DOHH2 (cell line): ENCODE results near the gene DBR1.

ENCODE experiments used
- H3F3A ChIP-seq: fragments of 200-600 bp; sonication (generic), shearing (Covaris generic); 2 replicates; pipeline ENCODE4 v1.6.0; 2016; ENCODE audit warnings: antibody characterized with exemption, mild to moderate bottlenecking; ENCODE audit not compliant: control insufficient read depth, insufficient read depth
- H3K27ac ChIP-seq: fragments of 200-600 bp; sonication (generic); 2 replicates; pipeline ENCODE4 v1.5.1; 2014; ENCODE audit warnings: low read depth, mild to moderate bottlenecking, low read length, moderate library complexity
- H3K27me3 ChIP-seq: fragments of 200-600 bp; sonication (generic); 2 replicates; pipeline ENCODE4 v1.6.1; 2014; ENCODE audit warnings: mild to moderate bottlenecking, low read length, mixed read lengths; ENCODE audit not compliant: control insufficient read depth
- H3K36me3 ChIP-seq: fragments of 200-600 bp; sonication (generic); 2 replicates; pipeline ENCODE4 v1.6.1; 2014; ENCODE audit warnings: mild to moderate bottlenecking, low read length, moderate library complexity, mixed read lengths; ENCODE audit not compliant: control insufficient read depth
- H3K4me1 ChIP-seq: fragments of 200-600 bp; sonication (generic); 2 replicates; pipeline ENCODE4 v1.6.1; 2014; ENCODE audit warnings: mild to moderate bottlenecking, low read length, mixed read lengths; ENCODE audit not compliant: control insufficient read depth
- H3K4me2 ChIP-seq: fragments of 200-600 bp; sonication (generic); 2 replicates; pipeline ENCODE4 v1.6.0; 2014; ENCODE audit warnings: mild to moderate bottlenecking, low read length, moderate library complexity
- H3K4me3 ChIP-seq: fragments of 200-600 bp; sonication (generic); 2 replicates; pipeline ENCODE4 v1.5.1; 2014; ENCODE audit warnings: mild to moderate bottlenecking, low read length, mixed read lengths
- H3K79me2 ChIP-seq: fragments of 200-600 bp; sonication (generic); 2 replicates; pipeline ENCODE4 v1.6.1; 2014; ENCODE audit warnings: mild to moderate bottlenecking, low read length, mixed read lengths; ENCODE audit not compliant: control insufficient read depth
- H3K9me2 ChIP-seq: fragments of 200-600 bp; sonication (generic); replicated peaks from 2 replicates; pipeline ENCODE4 v1.6.1; 2014; ENCODE audit warnings: mild to moderate bottlenecking, low read length, mixed read lengths; ENCODE audit not compliant: control insufficient read depth
- H3K9me3 ChIP-seq: fragments of 200-600 bp; sonication (generic); 2 replicates; pipeline ENCODE4 v1.6.1; 2014; ENCODE audit warnings: antibody characterized with exemption, low read length, mixed read lengths; ENCODE audit not compliant: control insufficient read depth, insufficient read depth
- H4K20me1 ChIP-seq: fragments of 200-600 bp; sonication (generic); 2 replicates; pipeline ENCODE4 v1.6.0; 2014; ENCODE audit warnings: low read depth, mild to moderate bottlenecking, antibody characterized with exemption, low read length, moderate library complexity; ENCODE audit not compliant: control insufficient read depth, insufficient read depth
- CTCF ChIP-seq: fragments of 200-600 bp; sonication (generic); IDR thresholded peaks from one replicate; pipeline ENCODE4 v1.5.1; 2014; ENCODE audit warnings: antibody characterized with exemption, mild to moderate bottlenecking, low read depth, low read length; ENCODE audit not compliant: poor library complexity, severe bottlenecking
- EZH2phosphoT487 ChIP-seq: fragments of 200-600 bp; sonication (generic); IDR thresholded peaks from 2 replicates; pipeline ENCODE4 v1.6.1; 2017; ENCODE audit warnings: borderline replicate concordance, mild to moderate bottlenecking, antibody characterized with exemption, low read length, moderate library complexity, mixed read lengths

The DBR1 gene

GRCh38 chr3:138186221-138186620 lies 11.5 kb upstream of the DBR1 start:
- TF ChIP-seq EZH2phosphoT487 (no peak), CTCF (no peak)
- no peaks in the 10 kb centered on the region for H3K9me3 ChIP-seq
- H3K27ac ChIP-seq = no peak overlapping the region
- H3K36me3 ChIP-seq = peaks cover 16% of the 10 kb centered on the region
- peaks cover 26% of the 10 kb centered on the region for H3K4me1 ChIP-seq
- H3K27me3 ChIP-seq = peaks cover 23% of the 10 kb centered on the region
- H3K9me2 ChIP-seq = no peaks in the 10 kb centered on the region
- H3F3A ChIP-seq = no peaks in the 10 kb centered on the region; the same call in 1 of the 2 replicates
- peak overlapping the region; percentile 91 for H3K4me3 ChIP-seq
- H3K4me2 ChIP-seq = peak overlapping the region; percentile 69
- H4K20me1 ChIP-seq = no peaks in the 10 kb centered on the region
- peaks cover 40% of the 10 kb centered on the region for H3K79me2 ChIP-seq

GRCh38 chr3:138184994-138185393 lies 10.3 kb upstream of the DBR1 start:
- Histone ChIP-seq H4K20me1 (no peaks in the 10 kb centered on the region), H3K36me3 (peaks cover 8% of the 10 kb centered on the region), H3K4me1 (peaks cover 21% of the 10 kb centered on the region), H3K79me2 (peaks cover 28% of the 10 kb centered on the region), H3K4me2 (no peak overlapping the region), H3K9me2 (no peaks in the 10 kb centered on the region), H3K27ac (no peak overlapping the region), H3F3A (no peaks in the 10 kb centered on the region; the same call in 1 of the 2 replicates), H3K27me3 (peaks cover 28% of the 10 kb centered on the region), H3K4me3 (no peak overlapping the region), H3K9me3 (no peaks in the 10 kb centered on the region)
- TF ChIP-seq EZH2phosphoT487 (no peak), CTCF (no peak)

- H4K20me1 ChIP-seq = no peaks in the 10 kb centered on the region
- H3K4me3 ChIP-seq = no peak overlapping the region
- no peaks in the 10 kb centered on the region for H3K9me3 ChIP-seq
- H3K4me1 ChIP-seq = peaks cover 1% of the 10 kb centered on the region; the same call in 1 of the 2 replicates
- H3K36me3 ChIP-seq = no peaks in the 10 kb centered on the region
- H3K27ac ChIP-seq = no peak overlapping the region
- TF ChIP-seq CTCF (peak; percentile 68), EZH2phosphoT487 (no peak)
- no peaks in the 10 kb centered on the region; the same call in 1 of the 2 replicates for H3F3A ChIP-seq
- H3K79me2 ChIP-seq = no peaks in the 10 kb centered on the region
- no peak overlapping the region for H3K4me2 ChIP-seq
- no peaks in the 10 kb centered on the region for H3K9me2 ChIP-seq
- H3K27me3 ChIP-seq = peaks cover 22% of the 10 kb centered on the region
Measured at GRCh38 chr3:138180375-138181029, 5.8 kb upstream of the DBR1 start.
